Peyer's patch (tissue), 4 donors: Measurements from ENCODE around the gene PLEKHA6.

Source experiments
- POLR2A ChIP-seq, 2 donors: fragments of 450-650 bp; IDR thresholded peaks; one replicate each; pipeline ENCODE4 v1.5.1; 2017; ENCODE audit warnings: antibody characterized with exemption in 2 of 2, mild to moderate bottlenecking in 2 of 2, moderate library complexity in 2 of 2
- TF ChIP-seq, protein P1 (sequence below), 6 experiments: fragments of 450-650 bp in 4 of 6; fragments of 200-600 bp in 2 of 6; sonication (generic) in 1 of 6; IDR thresholded peaks; one replicate each; pipeline ENCODE4 v1.5.1; 2017 to 2019; ENCODE audit warnings: antibody characterized with exemption in 6 of 6, mild to moderate bottlenecking in 3 of 6, moderate library complexity in 1 of 6

- TF ChIP-seq, protein P1, sequence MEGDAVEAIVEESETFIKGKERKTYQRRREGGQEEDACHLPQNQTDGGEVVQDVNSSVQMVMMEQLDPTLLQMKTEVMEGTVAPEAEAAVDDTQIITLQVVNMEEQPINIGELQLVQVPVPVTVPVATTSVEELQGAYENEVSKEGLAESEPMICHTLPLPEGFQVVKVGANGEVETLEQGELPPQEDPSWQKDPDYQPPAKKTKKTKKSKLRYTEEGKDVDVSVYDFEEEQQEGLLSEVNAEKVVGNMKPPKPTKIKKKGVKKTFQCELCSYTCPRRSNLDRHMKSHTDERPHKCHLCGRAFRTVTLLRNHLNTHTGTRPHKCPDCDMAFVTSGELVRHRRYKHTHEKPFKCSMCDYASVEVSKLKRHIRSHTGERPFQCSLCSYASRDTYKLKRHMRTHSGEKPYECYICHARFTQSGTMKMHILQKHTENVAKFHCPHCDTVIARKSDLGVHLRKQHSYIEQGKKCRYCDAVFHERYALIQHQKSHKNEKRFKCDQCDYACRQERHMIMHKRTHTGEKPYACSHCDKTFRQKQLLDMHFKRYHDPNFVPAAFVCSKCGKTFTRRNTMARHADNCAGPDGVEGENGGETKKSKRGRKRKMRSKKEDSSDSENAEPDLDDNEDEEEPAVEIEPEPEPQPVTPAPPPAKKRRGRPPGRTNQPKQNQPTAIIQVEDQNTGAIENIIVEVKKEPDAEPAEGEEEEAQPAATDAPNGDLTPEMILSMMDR (IDR thresholded peaks at IDR 0.05) = no peak
- no peak for TF ChIP-seq POLR2A (IDR thresholded peaks at IDR 0.05)
Observed at GRCh38 chr1:204313675-204314074, 46.1 kb downstream of the PLEKHA6 start.
